ENCODE data around the gene P2RY13.

Gene P2RY13

GRCh38 chr3:151319628-151320027 lies 9.7 kb downstream of the P2RY13 start:
- DNase-seq = no peak

GRCh38 chr3:151318991-151319390 lies 10.4 kb downstream of the P2RY13 start:
- DNase-seq = no peak

DNA sequence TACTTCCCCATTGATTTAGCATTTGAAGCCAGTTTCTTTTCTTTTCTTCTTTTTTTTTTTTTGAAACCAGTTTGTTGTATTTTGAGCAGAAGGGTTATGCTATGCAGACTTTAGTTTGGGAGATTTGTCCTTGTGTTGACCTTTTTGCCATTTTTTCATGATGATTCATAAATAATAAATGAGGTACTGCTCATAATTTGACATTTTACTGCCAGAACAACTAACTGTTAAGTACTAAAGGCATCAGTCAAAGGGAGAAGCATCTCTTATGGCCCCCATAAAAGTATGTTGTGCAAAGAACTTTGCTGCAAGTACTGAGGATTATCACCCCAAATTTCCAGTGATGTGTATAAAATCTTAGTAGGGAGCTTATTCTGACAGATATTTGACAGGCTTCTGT lies 11.0 kb downstream of the P2RY13 start:
- DNase-seq = no peak

DNA sequence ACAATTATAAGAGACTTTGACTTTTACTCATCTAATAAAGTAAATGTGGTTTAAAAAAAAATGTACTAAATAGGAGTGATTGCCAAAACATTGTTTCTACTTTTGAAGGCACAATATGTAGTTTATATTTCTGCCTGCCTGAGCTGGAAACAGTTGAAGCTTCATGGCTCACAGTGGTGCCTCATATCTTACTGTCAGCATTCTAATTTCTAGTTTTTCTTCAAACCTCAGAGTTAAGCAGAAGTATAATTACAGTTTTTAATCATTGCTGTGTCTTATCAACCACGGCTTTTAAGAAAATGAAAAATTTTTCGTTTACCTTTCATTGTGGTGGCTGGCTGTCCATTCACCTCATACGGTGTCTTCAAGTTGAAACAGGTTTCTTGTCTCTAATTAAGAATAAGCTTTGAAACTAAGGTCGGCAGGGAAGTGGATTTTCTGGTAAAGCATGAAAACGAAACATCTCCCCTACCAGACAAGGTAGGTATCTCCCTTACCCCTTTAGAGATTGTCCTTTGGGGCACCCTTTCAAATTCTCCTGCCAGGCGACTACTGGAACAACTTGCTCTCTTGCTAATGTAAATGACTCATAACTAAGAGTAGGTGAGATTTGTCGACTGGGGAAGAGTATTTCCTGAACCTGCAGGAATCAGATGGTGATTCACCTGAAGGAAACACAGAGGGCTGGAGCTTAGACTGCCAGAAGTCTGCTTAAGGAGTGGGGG lies 12.9 kb downstream of the P2RY13 start, which contains the start of gene GPR87:
GPR87 (minus strand) TSS at position 554 of the 725 bp plus-strand sequence. CDS start 16,720 bp downstream, outside the sequence.
- no peak for DNase-seq

DNA sequence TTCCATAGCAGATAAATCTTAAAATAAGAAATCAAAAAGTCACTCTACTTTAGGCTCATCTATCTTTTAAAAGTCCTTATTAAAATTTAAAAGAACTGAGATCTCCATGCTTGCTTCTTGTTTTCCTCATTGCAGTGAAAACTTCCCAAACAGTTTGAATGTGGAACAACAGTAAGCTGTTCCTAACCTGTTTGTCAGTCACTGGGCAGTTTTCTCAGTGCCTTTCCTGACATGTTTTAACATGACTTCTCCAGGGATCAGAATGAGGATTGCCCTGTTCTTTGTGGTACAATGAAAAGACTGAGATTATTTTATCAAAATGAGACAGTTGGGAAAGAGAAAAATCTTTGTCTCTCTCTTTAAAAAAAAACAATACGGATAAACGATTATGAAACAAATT lies 13.5 kb downstream of the P2RY13 start:
- no peak for DNase-seq

GRCh38 chr3:151315136-151315535 lies 14.2 kb downstream of the P2RY13 start:
- no peak for DNase-seq

- no peak for DNase-seq
These were observed 14.8 kb downstream of the P2RY13 start for GRCh38 chr3:151314593-151314992.

GRCh38 chr3:151314137-151314536 lies 15.2 kb downstream of the P2RY13 start:
- no peak for DNase-seq

DNA sequence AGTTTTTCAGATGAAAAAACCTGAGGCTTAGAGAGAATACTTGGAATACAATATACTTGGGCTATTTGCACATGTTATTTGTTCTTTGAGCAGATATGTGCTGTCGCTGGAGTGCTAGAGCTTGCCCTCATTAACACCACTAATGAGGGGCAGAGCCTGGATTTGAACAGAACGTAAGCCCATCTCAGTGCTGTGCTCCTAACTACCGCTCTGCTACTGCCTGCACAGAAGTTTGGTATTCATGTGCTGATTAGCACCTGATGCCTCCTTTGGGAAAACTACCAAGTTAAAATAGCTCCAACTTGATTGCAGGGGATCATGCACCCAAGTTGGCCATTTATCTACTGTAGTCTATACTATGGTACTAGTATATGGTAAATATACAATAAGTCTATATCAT lies 16.4 kb downstream of the P2RY13 start:
- no peak for DNase-seq

DNA sequence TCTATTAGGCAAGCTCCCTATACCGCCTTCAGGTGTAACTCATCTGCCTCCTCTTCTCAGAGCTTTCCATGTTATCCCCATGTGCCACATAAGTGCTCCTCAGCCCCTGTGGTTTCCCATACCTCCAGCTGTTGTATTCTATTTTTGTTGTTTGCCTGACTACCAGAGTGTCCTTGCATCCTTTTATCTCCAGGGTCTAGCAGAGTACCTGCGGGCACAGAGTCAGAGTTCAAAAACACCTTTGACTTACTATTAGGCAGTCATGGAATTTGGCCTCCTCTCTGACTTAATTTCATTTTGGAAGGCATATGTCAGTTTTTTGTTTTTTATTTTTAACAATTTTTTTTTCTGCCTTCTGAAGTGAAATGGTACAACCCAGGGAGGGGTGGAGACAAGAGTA lies 19.8 kb downstream of the P2RY13 start:
- no peak for DNase-seq

DNA sequence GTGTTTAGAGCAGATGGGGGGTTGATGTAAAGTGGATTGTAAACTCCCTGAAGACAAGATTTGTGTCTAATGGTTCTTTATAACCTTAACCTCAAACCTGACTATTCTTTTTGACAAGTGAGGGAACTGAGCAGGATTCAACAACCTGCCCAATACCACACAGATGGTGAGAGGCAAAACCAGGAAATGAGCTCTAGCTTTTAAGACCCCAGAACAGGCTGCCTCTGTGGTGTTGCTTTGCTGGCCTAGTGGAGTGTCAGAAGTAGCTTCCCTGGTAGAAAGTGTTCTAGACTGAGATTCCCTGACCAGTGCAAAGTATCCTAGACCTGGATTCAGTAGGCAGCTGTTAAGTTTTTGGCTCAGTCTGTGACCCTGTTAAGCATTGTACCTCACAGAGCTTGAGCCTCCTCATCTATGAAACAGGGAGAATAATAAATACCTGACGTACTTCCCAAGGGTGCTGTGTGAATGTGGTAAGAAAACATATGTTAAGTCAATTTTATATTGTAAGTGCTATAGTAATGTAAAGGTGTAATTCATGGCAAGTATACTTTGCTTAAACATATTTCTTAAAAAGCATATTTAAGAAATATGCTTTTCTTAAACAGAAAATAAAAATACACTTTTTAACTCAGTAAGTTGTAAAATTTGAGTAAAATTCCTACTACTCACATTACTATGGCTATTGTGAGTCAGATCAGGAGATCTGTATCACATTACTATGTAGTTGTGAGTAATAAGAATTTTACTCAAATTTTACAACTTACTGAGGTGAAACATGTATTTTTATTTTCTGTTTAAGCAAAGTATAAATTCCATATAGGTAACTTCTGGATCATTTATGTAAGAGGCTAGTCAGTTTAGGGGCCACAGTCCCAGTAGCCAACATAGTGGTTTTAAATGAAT lies 21.5 kb downstream of the P2RY13 start:
- no peak for DNase-seq

DNA sequence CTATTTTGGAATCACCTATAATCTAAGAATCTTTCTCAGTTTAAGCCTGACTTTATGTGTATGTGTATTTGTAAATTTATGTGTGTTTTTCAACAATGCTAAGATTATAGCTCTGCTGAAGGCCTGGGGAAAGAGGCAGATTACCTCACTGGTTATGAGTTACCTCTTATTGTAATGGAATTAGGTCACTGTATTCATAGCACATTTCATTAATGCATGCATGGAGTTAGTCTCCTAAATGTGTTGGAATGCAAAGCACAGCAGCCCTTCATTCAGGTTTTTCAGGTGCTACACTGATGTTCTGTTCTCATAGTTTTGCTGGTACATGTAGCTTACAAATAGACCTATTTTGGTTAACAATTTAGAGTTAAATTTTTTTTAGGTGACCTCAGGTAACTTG lies 22.2 kb downstream of the P2RY13 start:
- DNase-seq = no peak

GRCh38 chr3:151306168-151306810 lies 23.1 kb downstream of the P2RY13 start:
- no peak for DNase-seq

DNA sequence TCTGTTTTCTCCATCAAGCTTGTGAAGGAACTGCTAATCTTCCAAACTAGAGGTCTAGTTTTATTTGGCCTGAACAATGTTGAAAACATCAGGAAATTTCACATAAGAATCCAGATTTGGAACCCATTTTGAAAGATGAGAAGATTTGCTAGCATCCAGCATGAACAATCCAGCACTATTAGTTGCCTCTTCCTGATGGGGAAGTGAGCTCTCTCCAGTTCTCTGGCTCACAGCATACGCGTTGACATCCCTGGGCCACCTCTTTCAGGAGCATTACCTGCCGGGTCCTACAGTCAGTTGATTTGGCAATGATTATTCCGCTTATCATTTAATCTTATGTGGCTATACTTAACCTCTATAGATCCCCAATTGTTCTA lies 23.6 kb downstream of the P2RY13 start:
- no peak for DNase-seq

DNA sequence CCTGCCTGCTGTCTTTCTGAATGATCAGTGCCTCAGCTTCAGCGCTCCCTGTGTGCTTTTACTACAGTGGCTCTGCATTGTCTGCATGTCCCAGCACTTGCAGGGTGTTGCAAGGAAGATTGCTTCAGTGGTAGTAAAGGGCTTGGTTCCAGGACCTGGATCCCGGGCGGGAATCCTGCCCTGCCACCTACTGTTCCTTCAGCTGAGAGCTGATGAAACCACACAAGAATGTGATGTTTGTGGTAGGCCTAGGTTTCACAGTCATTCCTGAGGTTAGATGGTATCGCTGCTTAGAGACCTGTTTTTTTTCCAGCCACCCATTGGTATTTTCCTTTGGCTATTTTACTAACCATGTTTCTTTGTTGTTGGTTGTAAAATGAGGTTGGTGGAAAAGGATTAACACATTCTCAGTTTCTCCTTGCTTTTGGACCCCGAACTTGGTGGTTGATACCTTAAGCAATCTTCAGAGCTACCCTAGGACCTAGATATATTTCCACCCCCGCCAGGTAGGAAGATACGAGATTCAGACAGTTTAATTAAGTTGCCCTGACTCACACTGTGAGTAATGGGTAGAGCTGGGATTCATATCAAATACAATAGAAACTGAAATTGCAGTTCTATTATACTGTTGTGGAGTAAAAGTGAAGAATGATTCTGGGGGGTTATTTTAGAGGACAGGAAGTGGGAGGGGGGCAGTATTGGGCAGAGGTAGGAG lies 24.1 kb downstream of the P2RY13 start:
- DNase-seq = no peak

DNA sequence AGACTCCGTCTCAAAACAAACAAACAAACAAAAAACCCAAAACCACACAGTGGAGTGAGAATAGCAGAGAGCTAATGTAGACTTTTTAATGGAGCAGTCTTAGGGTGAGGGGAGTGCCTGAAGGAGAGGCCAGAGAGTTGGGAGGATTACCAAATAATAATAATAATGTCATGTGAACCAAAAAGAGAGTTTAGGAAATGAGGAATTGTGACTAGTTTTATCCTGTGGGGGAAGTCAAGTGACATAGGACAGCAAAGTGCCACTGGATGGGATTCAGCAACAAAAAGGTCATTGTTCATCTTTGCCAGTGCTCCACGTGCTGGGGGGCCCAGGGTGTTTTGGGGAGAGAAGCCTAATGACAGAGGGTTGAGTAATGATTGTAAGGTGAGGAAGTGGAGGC lies 25.6 kb downstream of the P2RY13 start:
- DNase-seq = no peak

GRCh38 chr3:151301787-151302186 lies 27.6 kb downstream of the P2RY13 start:
- DNase-seq = no peak

DNA sequence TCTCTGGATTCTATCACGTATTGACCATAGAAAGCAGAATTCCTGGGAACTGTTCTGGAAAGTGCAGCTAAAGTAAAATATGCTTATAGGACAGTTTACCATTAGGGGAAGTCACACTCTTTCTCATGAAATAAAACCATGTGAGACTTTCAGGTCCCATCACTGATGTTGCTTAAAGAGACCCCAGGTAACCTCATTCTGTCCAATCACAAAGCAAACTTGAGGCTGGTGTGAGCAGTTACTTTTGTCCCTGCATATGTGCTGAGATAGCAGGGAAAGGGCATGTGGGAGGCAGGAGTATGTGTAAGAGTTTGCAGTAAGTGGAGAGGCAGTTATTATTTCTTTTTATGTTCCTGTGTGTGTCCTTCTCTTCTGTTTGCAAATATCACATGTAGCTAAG lies 28.8 kb downstream of the P2RY13 start:
- DNase-seq = no peak

DNA sequence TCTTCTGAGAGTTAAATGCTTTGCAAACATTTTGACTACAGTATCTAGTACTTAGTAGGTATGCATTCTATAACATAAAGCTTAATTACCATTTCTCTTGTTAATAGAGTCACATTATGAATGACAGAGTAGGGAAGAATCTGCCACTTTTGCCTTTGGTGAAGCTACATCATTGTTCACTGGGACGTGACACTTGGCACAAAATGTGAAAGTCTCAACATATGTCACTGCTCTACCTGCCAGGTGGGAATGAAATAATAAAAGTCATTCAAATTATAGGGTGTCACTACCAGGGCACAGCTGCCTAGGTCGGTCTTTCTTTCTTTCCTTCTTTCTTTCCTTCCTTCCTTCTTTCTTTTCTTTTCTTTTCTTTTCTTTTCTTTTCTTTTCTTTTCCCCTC lies 30.3 kb downstream of the P2RY13 start:
- DNase-seq = no peak

DNA sequence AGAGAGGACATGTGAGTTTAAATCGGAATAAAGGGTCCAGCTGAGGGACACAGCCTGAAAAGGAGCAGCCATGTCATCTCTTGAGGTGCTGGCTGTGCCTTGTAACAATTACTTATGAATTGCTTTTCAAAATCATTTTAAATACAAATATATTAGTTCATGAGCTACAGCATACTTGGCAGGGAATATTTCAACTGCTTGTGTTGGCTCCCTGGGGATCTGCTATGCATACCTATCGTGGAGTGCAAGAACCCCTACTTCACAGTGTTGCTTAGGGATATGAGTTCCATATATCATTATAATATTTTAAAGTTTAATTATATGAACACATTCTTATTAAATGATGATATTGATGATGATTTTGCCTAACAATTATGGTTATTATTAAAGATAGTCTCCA lies 31.9 kb downstream of the P2RY13 start:
- no peak for DNase-seq

DNA sequence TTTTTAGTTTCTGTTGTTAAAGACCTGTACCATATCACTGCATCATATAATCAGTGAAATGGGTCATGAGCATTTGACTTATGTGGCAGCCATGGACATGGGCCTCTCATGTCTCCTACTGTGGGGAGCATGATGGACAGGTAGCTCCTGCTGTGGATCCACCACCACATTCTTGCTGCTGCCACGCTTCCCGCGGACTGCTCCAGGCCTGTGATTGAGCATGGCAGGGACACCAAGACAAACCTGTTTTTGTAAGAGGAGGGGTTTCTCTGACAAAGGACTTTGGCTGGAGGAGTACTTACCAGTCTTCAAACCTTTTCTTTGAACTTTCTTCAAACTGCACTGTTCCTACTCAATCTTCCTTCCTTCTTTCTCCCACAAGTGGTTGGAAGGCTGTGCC lies 33.1 kb downstream of the P2RY13 start:
- no peak for DNase-seq

DNA sequence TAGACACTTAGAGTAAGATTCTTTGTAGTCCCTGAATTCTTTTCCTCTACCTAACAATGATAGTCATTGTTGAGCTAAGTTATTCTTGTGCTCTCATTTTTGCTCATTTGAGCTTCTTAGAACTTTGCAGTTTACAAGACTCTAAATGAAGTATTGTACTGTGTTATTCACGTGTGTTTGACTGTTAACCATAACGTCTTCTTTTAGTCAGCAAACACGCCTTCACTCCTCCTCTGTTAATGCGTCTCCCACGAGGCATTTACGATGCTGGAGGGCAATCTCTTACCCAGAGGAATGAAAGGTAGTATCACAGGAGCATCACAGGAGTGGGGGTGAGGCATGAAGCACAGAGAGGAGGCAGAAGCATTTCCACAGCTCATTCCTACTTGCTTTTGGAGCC lies 36.2 kb downstream of the P2RY13 start:
- no peak for DNase-seq

GRCh38 chr3:151290673-151291072 lies 38.7 kb downstream of the P2RY13 start:
- DNase-seq = no peak

Data from CD4-positive, alpha-beta T cell treated with Interleukin-4 for 4 hours (primary cell).